Omental fat pad (tissue), 4 donors: ENCODE results near the gene PPP1R14C. TPM values are rescaled to one million over a fixed set of nuclear protein-coding genes. Genes with fewer than 3 reads are reported as not detected.

Experiments
- ATAC-seq: fragments of 150-250 bp; one replicate; pipeline ENCODE4 v1.9.1; 2016; ENCODE audit warnings: mild to moderate bottlenecking, moderate library complexity; ENCODE audit not compliant: low FRiP score
- DNase-seq: peaks from one replicate; pipeline ENCODE4 v3.0.0-alpha.2; 2019; ENCODE audit warnings: low spot score
- total RNA-seq, 4 donors: library from RNA; depleted of rRNA; stranded (reverse); fragments of >200 nt; gene quantifications; one replicate each; pipeline ENCODE4 v1.1.0, GENCODE V29; 2016
- TF ChIP-seq, protein P1 (sequence below), 3 donors: fragments of 450-650 bp; IDR thresholded peaks; one replicate each; pipeline ENCODE4 v1.5.1; 2016 to 2017; ENCODE audit warnings: antibody characterized with exemption in 3 of 3, mild to moderate bottlenecking in 3 of 3, moderate library complexity in 2 of 3

The PPP1R14C gene
- total RNA-seq, 4 donors from 2014 or later, result 0.31 to 1.1 TPM; not detected in 2

DNA sequence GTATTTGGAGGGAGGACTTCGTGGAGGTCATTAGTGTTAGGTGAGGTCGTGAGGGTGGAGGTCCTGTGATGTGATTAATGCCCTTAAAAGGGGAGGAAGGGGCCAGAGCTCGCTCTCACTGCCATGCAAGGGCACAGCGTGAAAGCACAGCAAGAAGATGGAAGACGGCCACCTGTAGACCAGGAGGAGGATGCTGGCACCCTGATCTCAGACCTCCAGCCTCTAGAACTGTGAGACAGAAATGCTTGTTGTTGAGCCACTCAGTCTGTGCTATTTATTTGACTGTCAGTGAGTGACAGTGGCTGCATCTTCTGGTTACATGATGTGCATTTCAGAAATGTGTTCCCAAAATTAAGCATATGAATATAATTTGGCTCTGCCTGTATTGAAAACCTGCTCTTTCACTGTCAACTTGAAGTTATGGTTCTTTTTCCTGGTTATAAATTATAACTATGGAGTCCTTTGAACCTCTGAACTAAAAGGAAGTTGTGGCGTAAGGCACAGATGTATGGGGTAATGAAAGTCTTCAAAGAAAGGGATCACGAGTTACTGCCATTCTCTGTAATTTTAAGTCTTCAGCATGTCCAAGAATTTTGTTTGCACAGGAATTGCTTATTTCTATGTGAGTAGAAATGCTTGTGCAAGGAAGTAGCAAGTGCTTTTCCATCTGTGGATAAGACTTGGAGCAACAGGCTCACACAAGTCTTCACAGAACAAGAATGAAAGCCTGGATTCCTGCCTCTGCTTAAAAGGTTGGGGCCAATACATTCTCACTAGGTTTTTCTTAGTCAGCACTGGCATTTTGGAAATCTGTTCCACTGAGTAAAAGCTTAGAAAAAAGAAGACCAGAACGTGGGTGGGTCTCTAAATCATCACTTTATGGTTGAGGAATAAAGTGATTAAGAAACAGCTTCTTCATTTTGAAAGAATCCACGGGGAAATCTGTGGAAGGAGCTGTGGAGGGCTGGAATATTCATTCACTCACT lies 10.3 kb downstream of the PPP1R14C start:
- no peak for DNase-seq
- no peak for ATAC-seq
- TF ChIP-seq, protein P1, sequence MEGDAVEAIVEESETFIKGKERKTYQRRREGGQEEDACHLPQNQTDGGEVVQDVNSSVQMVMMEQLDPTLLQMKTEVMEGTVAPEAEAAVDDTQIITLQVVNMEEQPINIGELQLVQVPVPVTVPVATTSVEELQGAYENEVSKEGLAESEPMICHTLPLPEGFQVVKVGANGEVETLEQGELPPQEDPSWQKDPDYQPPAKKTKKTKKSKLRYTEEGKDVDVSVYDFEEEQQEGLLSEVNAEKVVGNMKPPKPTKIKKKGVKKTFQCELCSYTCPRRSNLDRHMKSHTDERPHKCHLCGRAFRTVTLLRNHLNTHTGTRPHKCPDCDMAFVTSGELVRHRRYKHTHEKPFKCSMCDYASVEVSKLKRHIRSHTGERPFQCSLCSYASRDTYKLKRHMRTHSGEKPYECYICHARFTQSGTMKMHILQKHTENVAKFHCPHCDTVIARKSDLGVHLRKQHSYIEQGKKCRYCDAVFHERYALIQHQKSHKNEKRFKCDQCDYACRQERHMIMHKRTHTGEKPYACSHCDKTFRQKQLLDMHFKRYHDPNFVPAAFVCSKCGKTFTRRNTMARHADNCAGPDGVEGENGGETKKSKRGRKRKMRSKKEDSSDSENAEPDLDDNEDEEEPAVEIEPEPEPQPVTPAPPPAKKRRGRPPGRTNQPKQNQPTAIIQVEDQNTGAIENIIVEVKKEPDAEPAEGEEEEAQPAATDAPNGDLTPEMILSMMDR (IDR thresholded peaks at IDR 0.05), result no peak

DNA sequence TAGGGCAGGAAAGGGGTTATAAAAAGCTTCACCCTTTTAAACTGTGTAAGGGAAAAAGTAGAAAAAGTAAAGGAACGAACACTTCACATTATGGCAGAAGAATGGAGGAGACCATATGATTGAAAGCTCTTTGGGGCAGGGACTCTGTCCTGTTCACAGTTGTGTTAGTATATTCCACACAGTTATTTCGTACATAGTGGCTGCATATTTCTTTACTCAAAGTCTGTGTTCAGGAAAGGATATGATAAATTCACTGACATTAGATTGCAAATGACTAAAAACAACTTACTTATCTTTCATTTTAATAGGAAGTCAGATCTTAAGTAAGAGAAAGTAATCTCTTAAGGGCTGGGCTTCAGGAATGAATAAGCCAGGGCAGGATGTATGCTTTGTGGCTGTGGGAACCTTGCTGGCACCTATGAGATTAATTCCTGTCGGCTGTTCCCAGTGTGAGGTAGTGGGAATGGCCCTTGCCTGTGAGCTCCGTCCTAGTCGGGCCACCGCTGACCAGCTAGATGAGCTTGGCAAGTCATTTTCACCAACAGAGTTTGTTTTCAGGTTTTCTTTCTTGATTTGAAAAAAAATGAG lies 11.2 kb downstream of the PPP1R14C start:
- TF ChIP-seq, protein P1 (IDR thresholded peaks at IDR 0.05), result no peak
- DNase-seq, result no peak
- no peak for ATAC-seq

DNA sequence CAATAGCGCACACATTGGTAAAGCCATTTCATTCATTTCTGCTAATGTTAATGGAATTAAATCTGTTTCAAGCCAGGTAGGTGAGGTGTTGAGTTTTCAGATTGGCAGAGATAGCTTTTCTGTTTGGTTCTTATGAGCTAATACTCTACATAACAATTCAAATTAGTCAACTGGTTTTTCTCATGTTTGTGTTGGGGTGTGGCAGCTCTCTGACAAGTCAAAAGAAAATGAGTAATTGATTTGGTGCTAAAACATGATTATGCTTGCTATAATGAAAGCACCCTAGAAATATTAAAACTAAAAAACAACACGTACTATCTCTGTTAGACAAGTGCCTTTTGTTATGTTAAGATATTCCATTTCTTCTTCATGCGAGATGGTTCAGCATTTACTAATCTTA lies 13.6 kb downstream of the PPP1R14C start:
- TF ChIP-seq, protein P1 (IDR thresholded peaks at IDR 0.05), result no peak
- DNase-seq (no peak), ATAC-seq (no peak)

DNA sequence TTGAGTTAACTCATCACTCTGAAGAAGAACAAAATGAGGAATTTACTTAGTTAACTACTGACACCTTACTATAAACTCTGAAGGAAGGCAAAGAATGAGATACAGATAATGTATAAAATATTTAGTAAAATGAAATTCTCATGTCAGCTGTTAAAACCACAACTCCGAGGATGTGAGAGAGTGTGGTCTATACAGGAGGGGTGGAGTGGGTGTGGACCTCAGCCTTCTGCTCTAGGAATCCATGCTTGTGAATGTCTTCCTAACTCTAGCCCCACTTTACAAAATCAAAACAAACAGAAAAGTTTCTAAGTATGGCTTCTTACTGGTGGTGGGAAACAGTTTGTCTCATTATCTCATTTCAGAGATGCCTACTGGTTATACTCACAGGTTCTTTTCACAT lies 14.2 kb downstream of the PPP1R14C start:
- TF ChIP-seq, protein P1 (IDR thresholded peaks at IDR 0.05), result no peak
- no peak for ATAC-seq
- DNase-seq, result no peak

DNA sequence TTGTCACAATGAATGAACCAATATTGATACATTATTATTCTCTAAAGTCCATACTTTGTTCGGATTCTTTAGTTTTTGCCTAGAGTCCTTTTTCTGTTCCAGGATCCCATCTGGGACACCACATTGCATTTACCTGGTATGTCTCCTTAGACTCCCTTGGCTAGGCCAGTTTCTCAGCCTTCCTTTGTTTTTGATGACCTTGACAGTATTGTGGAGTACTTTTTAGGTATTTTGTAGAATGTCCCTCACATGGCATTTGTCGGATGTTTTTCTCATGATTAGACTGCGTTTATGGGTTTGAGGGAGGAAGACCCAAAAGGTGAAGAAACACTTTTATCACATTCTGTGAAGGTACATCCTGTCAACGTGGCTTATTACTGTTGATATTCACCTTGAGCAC lies 16.9 kb downstream of the PPP1R14C start:
- TF ChIP-seq, protein P1 (IDR thresholded peaks at IDR 0.05), result no peak
- ATAC-seq (no peak), DNase-seq (no peak)

DNA sequence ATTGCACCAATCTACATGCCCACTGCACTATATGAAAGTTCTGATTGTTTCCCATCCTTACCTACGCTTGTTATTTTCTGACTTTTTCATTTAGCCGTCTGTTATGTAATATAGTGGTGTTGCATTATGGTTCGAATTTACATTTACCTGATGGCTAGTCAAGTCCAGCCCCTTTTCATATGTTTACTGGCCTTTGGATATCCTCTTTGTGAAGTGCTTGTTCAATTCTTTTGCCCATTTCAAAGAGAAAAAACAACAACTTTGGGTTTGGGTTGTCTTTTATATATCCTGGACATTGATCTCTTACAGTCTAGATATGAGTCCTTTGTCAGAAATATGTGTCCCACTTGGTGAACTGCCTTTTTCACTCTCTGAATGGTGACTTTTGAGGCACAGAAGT lies 21.1 kb downstream of the PPP1R14C start:
- TF ChIP-seq, protein P1 (IDR thresholded peaks at IDR 0.05), result no peak
- no peak for DNase-seq
- no peak for ATAC-seq
